UCSD-AML1 (cell line): ENCODE data around the gene SRC.

Experiments used
- DNase-seq: peaks from one replicate; lab custom pipeline; 2025; ENCODE audit not compliant: unreplicated experiment; lab: John Stamatoyannopoulos, UW

The SRC gene

DNA sequence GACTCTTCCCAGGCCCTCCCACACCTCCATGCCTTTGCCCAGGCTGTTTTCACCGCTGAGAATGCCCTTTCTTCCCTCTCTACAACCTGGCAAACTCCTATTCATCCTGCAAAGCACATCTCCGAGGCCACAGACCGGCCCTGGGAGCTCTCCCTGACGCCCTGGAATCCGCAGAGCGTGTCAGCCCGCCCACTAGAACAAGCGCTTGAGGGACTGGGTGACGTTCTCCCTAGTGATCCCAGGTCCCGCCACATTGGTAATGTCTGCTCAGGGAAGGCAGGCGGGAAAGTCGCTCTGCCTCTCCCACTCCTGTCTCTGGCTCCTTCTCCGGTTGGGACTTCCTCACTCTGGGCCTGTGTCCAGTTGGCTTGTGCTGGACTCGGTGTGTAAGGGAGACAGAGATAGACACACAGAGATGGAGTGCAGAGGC, 61.6 kb downstream of the SRC start:
- DNase-seq = no peak

DNA sequence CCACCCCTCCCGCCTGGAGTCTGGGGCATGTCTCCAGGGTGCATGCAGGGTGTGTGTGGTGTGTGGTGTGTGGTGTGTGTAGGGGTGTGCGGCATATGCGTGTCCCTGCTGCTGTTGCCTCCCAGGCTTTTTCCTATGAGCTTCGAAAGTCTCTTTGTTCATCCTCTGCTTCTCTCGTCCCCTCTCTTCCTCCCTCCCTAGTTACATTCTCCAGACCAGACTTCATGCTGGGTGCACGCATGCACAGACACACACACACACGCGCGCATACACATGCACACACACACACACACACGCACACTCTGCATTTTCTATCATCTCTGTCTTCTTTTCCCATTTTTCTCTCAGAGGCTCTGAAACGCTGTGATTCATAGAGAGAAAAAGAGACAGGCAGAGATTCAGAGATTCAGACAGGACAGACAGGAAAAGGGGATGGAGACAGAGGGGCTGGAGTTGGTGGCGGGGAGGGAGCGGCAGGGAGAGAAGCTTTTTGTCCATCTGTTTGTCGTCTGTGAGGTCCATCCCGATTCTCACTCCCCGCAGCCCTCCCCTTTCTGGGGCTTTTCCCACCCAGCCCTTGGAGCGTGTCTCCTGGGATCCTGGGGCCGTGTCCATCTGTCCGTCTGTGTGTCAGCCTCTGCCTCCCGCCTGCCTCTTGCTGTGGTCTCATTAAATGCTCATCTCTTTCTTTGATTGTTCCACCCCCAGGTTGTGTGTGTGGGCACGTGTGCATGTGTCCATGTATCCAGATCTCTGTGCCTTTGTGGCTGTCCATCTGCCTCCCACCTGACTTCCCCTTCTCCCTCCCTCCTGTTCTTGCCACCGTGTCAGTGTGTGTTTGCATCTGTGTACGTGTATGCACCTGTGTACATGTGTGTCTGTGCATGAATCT, 62.6 kb downstream of the SRC start:
- no peak for DNase-seq

DNA sequence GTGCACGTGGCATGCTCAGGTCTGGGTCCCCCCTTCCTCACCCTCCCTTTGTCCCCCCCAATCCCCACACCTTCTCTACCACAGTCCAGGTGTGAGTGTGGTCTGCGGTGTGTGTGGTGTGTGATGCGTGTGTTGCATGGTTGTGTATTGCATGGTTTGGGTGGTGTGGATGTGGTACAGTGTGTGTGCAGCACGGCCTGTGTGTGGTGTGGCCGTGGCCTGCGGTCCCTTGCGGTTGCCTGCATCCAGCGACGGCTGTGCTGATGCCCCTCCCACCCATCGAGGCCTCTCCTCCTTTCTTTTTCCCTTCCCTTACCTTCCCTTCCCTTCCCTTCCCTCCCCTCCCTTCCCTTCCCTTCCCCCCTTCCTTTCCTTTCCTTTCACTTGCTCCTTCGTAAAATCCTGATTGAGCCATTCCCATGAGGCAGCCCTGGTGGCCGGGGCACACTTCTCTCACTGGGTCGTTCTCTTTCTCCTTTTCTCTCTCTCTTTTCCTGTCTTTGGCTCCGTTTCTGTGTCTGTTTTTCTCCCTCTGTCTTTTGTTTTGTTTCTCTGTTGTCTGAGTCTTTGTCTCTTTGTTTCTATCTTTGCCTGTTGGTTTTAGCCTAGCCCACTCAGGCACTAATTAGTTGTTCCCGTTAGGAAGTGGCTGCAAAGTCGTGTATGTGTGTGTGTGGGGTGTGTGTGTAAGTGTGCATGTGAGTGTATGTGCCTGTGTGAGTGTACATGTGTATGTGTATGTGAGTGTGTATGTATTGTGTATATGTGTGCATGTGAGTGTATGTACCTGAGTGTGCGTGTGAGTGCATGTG, 65.7 kb downstream of the SRC start:
- DNase-seq = no peak

DNA sequence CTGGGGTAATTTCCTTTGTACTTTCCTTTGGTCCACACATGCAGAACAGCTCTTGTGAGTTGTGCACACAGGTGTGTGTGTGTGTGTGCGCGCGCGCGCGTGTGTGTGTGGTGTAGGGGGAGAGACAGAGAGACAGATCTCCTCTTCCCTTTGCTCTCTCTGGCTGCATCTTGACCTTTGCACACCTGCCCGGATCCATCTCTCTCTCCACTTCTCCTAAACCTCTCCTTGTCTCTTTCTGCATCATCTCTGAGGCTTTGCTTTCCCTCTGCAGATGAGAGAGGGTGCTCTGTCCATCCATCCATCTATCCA, 67.0 kb downstream of the SRC start:
- no peak for DNase-seq

DNA sequence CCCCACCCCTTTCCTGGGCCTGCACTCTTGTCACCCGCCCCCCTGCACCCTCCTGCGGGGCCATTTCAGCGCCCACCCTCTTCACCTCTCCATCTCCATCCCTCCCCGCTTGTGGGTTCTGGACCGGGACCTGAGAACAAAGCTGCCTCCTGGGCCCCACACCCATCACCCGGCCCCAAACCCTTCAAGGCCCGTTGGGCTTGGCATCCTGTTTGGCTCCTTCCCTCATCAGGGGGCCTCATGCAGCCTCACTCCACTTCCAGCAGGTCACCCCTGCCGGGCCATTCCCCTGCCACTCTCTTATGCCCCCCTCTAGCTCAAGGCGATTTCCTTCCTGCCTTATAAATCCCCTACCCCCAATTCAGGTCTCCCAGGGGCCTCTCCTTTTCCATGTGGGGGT, 67.4 kb downstream of the SRC start:
- DNase-seq = no peak

DNA sequence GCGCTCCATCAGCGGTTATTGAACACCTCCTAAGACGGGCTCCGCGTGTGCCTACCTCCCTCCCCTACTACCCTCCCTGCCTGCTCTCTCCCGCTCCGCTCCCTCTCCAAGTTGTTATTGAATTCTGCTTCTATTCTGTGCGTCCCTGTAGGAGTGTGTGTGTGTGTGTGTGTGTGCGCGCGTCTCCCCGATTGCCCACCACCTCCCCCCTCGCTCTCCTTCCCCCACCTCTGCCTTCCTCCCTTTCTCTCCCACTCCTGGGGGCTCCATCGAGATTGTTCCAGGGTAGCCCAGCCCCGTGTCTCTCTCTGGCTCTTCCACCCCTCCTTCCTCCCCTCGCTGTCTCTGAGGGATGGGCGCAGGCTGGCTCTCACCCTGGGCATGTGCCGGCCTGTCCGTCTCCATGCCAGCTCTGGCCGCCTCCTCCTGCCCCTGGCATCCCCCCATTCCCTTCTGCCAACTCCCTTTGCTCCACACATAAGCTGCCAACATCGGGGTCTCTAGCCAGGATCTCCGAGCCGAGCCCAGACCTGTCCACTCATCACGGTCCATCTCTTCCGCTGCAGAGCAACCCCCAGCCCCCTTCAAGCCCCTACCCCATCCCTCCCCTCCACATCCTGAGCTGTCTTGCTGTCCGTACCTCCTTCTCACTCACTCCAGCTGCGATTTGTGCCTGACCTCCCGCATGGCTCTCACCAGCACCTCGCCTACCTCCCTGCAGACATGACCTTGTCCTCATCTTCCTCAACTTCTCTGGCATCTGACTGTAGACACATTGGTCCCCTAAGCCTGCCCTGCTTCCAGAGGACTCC, 68.5 kb downstream of the SRC start:
- no peak for DNase-seq

- no peak for DNase-seq
Observed at GRCh38 chr20:37415118-37416085, 69.5 kb downstream of the SRC start.

GRCh38 chr20:37416100-37416847, 70.3 kb downstream of the SRC start:
- no peak for DNase-seq

- DNase-seq = no peak
Observed at GRCh38 chr20:37416848-37417616, 71.1 kb downstream of the SRC start.

DNA sequence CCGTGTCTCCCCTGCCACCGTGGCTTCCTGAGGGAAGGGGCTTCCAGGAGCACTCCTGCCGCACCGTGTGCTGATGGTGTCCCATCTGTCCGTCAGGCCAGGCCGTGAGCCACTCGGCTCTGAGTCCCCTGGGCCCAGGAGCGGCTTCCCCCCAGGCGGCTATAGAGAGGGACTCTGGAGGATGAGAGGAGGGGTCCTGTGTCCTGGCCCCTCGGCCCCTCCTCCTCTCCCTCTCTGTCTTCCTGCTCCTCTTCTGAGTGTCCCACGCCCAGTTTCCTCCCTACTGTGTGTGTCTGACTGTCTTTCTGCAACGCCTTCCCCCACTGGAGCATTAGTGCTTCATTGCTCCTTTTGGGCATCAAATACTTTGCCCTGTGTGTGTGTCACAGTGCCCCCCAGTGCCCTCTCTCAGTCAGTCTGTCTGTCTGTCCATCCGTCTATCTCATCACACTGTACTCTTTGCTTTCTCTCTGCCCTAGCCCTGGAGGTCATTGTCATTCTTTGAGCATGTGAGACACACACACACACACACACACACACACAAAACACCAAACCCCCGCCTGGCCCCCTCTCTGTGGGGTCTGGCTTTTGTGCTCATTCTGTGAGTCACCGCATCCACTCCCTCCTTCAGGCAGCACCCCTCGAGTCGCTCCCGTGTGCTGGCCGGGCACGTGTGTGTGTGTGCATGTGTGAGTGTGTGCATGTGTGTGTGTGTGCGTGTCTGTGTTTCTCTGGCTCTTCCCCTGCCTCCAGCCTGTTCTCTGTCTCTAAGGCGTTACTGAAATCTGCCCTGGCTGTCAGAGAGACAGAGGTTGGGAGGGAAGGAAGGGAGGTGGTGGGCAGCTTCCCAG, 71.9 kb downstream of the SRC start:
- no peak for DNase-seq

- DNase-seq = no peak
Observed at GRCh38 chr20:37418591-37419109, 72.7 kb downstream of the SRC start.

GRCh38 chr20:37419307-37419706, 73.4 kb downstream of the SRC start:
- no peak for DNase-seq

DNA sequence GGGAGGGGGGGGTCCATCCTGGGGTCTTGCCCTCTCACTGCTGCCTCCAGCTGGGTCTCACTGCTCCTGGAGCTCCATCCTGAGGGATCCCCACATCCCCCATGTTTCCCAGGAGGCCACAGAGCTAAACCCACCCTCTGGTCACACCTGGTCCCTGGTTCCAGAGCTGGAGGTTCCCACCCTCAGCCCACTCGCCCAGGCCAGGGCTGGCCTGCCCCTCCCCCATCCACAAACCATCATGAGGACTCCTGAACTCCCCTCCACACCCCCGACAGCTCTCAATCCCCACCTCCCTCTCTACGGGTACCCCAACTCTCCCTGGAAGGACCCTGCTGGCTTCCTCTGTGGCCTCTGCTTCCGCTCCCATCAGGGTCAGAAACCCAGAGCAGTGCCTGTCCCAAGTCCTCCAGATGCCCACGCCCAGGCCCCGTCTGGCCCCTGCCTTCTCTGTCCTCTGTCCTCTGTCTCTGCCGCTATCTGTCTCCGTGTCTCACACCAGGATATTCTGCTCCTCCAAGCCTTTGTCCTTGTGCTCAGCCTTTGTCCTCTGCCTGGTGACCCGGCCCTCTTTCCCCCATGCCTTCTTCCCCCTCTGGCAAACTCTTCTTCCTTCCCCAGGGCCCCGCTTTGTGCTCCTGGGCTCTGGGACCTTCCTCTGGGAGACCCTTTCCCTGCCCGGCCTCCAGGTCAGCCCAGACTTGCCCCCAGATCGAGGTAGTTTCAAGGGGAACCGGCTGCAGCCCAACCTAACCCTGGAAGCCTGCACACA, 74.0 kb downstream of the SRC start:
- no peak for DNase-seq

GRCh38 chr20:37420610-37421009, 74.7 kb downstream of the SRC start:
- DNase-seq = no peak

- DNase-seq = no peak
Observed at GRCh38 chr20:37421060-37421905, 75.3 kb downstream of the SRC start.

GRCh38 chr20:37421988-37422387, 76.0 kb downstream of the SRC start:
- no peak for DNase-seq
